ENCODE measurements around the gene SIGLEC10.

The SIGLEC10 gene

GRCh38 chr19:51394050-51394836, 23.2 kb downstream of the SIGLEC10 start:
- peak; percentile 90 for DNase-seq (ENCODE audit: low read depth, low spot score)

GRCh38 chr19:51392701-51393100, 24.7 kb downstream of the SIGLEC10 start:
- no peak for DNase-seq (ENCODE audit: low read depth, low spot score)

GRCh38 chr19:51391073-51391611, 26.3 kb downstream of the SIGLEC10 start:
- DNase-seq (ENCODE audit: low read depth, low spot score): no peak

GRCh38 chr19:51389143-51389542, 28.3 kb downstream of the SIGLEC10 start:
- DNase-seq (ENCODE audit: low read depth, low spot score): no peak

GRCh38 chr19:51387924-51388389, 29.5 kb downstream of the SIGLEC10 start, which contains the start of gene LIM2:
Gene LIM2, minus strand, starts transcription at chr19:51387974. Its CDS starts 531 bp downstream, at chr19:51387443.
- no peak for DNase-seq (ENCODE audit: low read depth, low spot score)

GRCh38 chr19:51386882-51387520, 30.4 kb downstream of the SIGLEC10 start:
- no peak for DNase-seq (ENCODE audit: low read depth, low spot score)

- DNase-seq (ENCODE audit: low read depth, low spot score): no peak
Measured at GRCh38 chr19:51382004-51382403, 35.4 kb downstream of the SIGLEC10 start.

- no peak for DNase-seq (ENCODE audit: low read depth, low spot score)
Measured at GRCh38 chr19:51380379-51380778, 37.1 kb downstream of the SIGLEC10 start.

- no peak for DNase-seq (ENCODE audit: low read depth, low spot score)
Measured at GRCh38 chr19:51377422-51377821, 40.0 kb downstream of the SIGLEC10 start.

- DNase-seq (ENCODE audit: low read depth, low spot score): no peak
Measured at GRCh38 chr19:51375504-51376221, 41.8 kb downstream of the SIGLEC10 start.

GRCh38 chr19:51372649-51373504, 44.6 kb downstream of the SIGLEC10 start, which contains the start of gene NKG7:
Gene NKG7, minus strand, starts transcription at chr19:51372654. Its CDS starts 119 bp downstream, at chr19:51372535.
- no peak for DNase-seq (ENCODE audit: low read depth, low spot score)

- no peak for DNase-seq (ENCODE audit: low read depth, low spot score)
Measured at GRCh38 chr19:51372021-51372648, 45.3 kb downstream of the SIGLEC10 start.

- DNase-seq (ENCODE audit: low read depth, low spot score): no peak
Measured at GRCh38 chr19:51371186-51371690, 46.2 kb downstream of the SIGLEC10 start.

GRCh38 chr19:51370230-51370629, 47.2 kb downstream of the SIGLEC10 start:
- DNase-seq (ENCODE audit: low read depth, low spot score): no peak

GRCh38 chr19:51368366-51369282, 48.8 kb downstream of the SIGLEC10 start, which contains the start of gene CLDND2:
Gene CLDND2, minus strand, starts transcription at chr19:51369003. Its CDS starts 426 bp downstream, at chr19:51368577.
- DNase-seq (ENCODE audit: low read depth, low spot score): no peak

GRCh38 chr19:51367565-51368365, 49.7 kb downstream of the SIGLEC10 start:
- peak; percentile 96 for DNase-seq (ENCODE audit: low read depth, low spot score)

- no peak for DNase-seq (ENCODE audit: low read depth, low spot score)
Measured at GRCh38 chr19:51367255-51367564, 50.2 kb downstream of the SIGLEC10 start.

Data from brain pericyte (primary cell).